SK-N-SH (cell line): ENCODE measurements around the gene ATP1A4. TPM values are rescaled to one million over a fixed set of nuclear protein-coding genes. Genes with fewer than 3 reads are reported as not detected.

Experiments
- CTCF ChIA-PET: fragments of 300-600, 350-600 bp; formaldehyde crosslinking; extraction: SDS; loops from one replicate; lab custom pipeline; 2021; lab: Yijun Ruan, JAX
- POLR2A ChIA-PET: fragments of 350-600 bp; sonication (Branson Sonifier 250); formaldehyde crosslinking; extraction: SDS; loops from one replicate; lab custom pipeline; 2020; ENCODE audit warnings: antibody characterized with exemption, inconsistent platforms; lab: Yijun Ruan, JAX
- DNase-seq: peaks from one replicate; pipeline ENCODE4 v3.0.0; 2012
- H2AFZ ChIP-seq: fragments of 200-600 bp; sonication (generic); 2 replicates; pipeline ENCODE4 v1.8.1; 2016; ENCODE audit warnings: antibody characterized with exemption, mild to moderate bottlenecking, low read depth
- H3F3A ChIP-seq: fragments of 200-600 bp; sonication (generic); replicated peaks from 2 replicates; pipeline ENCODE3; 2016; ENCODE audit warnings: antibody characterized with exemption, mild to moderate bottlenecking; ENCODE audit not compliant: insufficient read depth
- H3K27ac ChIP-seq, 2 experiments: fragments of 200-500 bp in 1 of 2; fragments of 200-600 bp in 1 of 2; sonication (Bioruptor generic) in 1 of 2; sonication (generic), shearing (Covaris generic) in 1 of 2; 2 replicates each; pipeline versions ENCODE4 v1.5.1 to v1.6.1; 2014 to 2016; ENCODE audit warnings: low read depth in 2 of 2, inconsistent platforms in 1 of 2, low read length in 1 of 2, mild to moderate bottlenecking in 1 of 2, mixed read lengths in 1 of 2
- H3K27me3 ChIP-seq: fragments of 200-600 bp; sonication (generic), shearing (Covaris generic); 2 replicates; pipeline ENCODE4 v1.6.1; 2016; ENCODE audit warnings: mixed run types; ENCODE audit not compliant: insufficient read depth
- H3K36me3 ChIP-seq, 2 experiments: fragments of 200-500 bp in 1 of 2; fragments of 200-600 bp in 1 of 2; sonication (Bioruptor generic) in 1 of 2; sonication (generic) in 1 of 2; replicated peaks in 1 of 2; 2 replicates each; pipeline versions ENCODE3 to v1.5.1; 2014 to 2016; ENCODE audit warnings: low read length in 1 of 2, mild to moderate bottlenecking in 1 of 2; ENCODE audit not compliant: insufficient read depth in 2 of 2, control insufficient read depth in 1 of 2
- H3K4me1 ChIP-seq, 2 experiments: fragments of 200-500 bp in 1 of 2; fragments of 200-600 bp in 1 of 2; sonication (Bioruptor generic) in 1 of 2; sonication (generic), shearing (Covaris generic) in 1 of 2; 2 replicates each; pipeline versions ENCODE4 v1.5.1 to v1.6.1; 2014 to 2016; ENCODE audit warnings: low read depth in 1 of 2, low read length in 1 of 2, mixed run types in 1 of 2; ENCODE audit not compliant: insufficient read depth in 2 of 2, control insufficient read depth in 1 of 2
- H3K4me2 ChIP-seq: fragments of 200-600 bp; sonication (generic), shearing (Covaris generic); 2 replicates; pipeline ENCODE4 v1.6.1; 2017; ENCODE audit warnings: mixed run types
- H3K4me3 ChIP-seq, 2 experiments: fragments of 200-500 bp in 1 of 2; fragments of 200-600 bp in 1 of 2; sonication (Bioruptor generic) in 1 of 2; sonication (generic), shearing (Covaris generic) in 1 of 2; 2 replicates each; pipeline versions ENCODE4 v1.5.1 to v1.8.1; 2014 to 2016; ENCODE audit warnings: low read depth in 2 of 2, inconsistent platforms in 1 of 2, low read length in 1 of 2, mild to moderate bottlenecking in 1 of 2, mixed read lengths in 1 of 2, moderate library complexity in 1 of 2
- H3K79me2 ChIP-seq: fragments of 200-600 bp; sonication (generic); 2 replicates; pipeline ENCODE4 v1.8.1; 2017; ENCODE audit warnings: mild to moderate bottlenecking; ENCODE audit not compliant: insufficient read depth
- H3K9ac ChIP-seq: fragments of 200-600 bp; sonication (generic); 2 replicates; pipeline ENCODE4 v1.6.1; 2017; ENCODE audit warnings: mixed run types
- H3K9me2 ChIP-seq: fragments of 200-600 bp; sonication (generic); 2 replicates; pipeline ENCODE4 v1.6.1; 2017; ENCODE audit warnings: mixed run types
- H3K9me3 ChIP-seq: fragments of 200-600 bp; sonication (generic); 2 replicates; pipeline ENCODE4 v1.6.1; 2017; ENCODE audit warnings: mixed run types, mild to moderate bottlenecking, moderate library complexity
- H4K20me1 ChIP-seq: fragments of 200-600 bp; sonication (generic); 2 replicates; pipeline ENCODE4 v1.6.1; 2017; ENCODE audit warnings: mild to moderate bottlenecking, mixed run types; ENCODE audit not compliant: insufficient read depth
- CHD2 ChIP-seq: fragments of 150-350 bp; IDR thresholded peaks from 2 replicates; pipeline ENCODE4 v1.6.1; 2018; ENCODE audit warnings: low read length; ENCODE audit not compliant: partially characterized antibody
- ELF1 ChIP-seq: IDR thresholded peaks from 2 replicates; pipeline ENCODE4 v1.4.0; 2012
- EP300 ChIP-seq, 2 experiments: IDR thresholded peaks; 2 replicates each; pipeline versions ENCODE4 v1.4.0 to v1.6.1; 2012; ENCODE audit warnings: borderline replicate concordance in 1 of 2, low read depth in 1 of 2, low read length in 1 of 2
- FOSL2 ChIP-seq: IDR thresholded peaks from 2 replicates; pipeline ENCODE4 v1.4.0; 2012; ENCODE audit warnings: low read depth, mild to moderate bottlenecking, moderate library complexity, borderline replicate concordance
- FOXM1 ChIP-seq: IDR thresholded peaks from 2 replicates; pipeline ENCODE4 v1.4.0; 2012; ENCODE audit warnings: low read depth, mild to moderate bottlenecking
- GABPA ChIP-seq: IDR thresholded peaks from 2 replicates; pipeline ENCODE4 v1.4.0; 2012; ENCODE audit warnings: low read depth, mild to moderate bottlenecking
- GATA2 ChIP-seq: sonication (generic); formaldehyde crosslinking; IDR thresholded peaks from 2 replicates; pipeline ENCODE4 v1.5.0; 2020; ENCODE audit warnings: mild to moderate bottlenecking, missing genetic modification reagents
- JUND ChIP-seq: IDR thresholded peaks from 2 replicates; pipeline ENCODE4 v1.4.0; 2012
- MAX ChIP-seq: IDR thresholded peaks from 2 replicates; pipeline ENCODE4 v1.4.0; 2012; ENCODE audit warnings: low read depth
- MEF2A ChIP-seq: IDR thresholded peaks from 2 replicates; pipeline ENCODE4 v1.4.0; 2012; ENCODE audit warnings: low read depth, borderline replicate concordance
- MXI1 ChIP-seq: IDR thresholded peaks from 2 replicates; pipeline ENCODE4 v1.6.1; 2012; ENCODE audit warnings: mild to moderate bottlenecking, low read depth, low read length, improper control_type of control experiment
- NFIC ChIP-seq: IDR thresholded peaks from 2 replicates; pipeline ENCODE4 v1.4.0; 2012; ENCODE audit warnings: borderline replicate concordance
- NRF1 ChIP-seq: IDR thresholded peaks from 2 replicates; pipeline ENCODE4 v1.6.1; 2012; ENCODE audit warnings: low read depth, mild to moderate bottlenecking, low read length
- PBX3 ChIP-seq: IDR thresholded peaks from 2 replicates; pipeline ENCODE4; 2012
- POLR2AphosphoS5 ChIP-seq: IDR thresholded peaks from 2 replicates; pipeline ENCODE4 v1.6.1; 2012; ENCODE audit warnings: low read depth, low read length
- RFX5 ChIP-seq: IDR thresholded peaks from 2 replicates; pipeline ENCODE4 v1.6.1; 2012; ENCODE audit warnings: mild to moderate bottlenecking, improper control_type of control experiment, low read length
- RXRA ChIP-seq: IDR thresholded peaks from 2 replicates; pipeline ENCODE4 v1.4.0; 2012; ENCODE audit warnings: low read depth, mild to moderate bottlenecking, borderline replicate concordance
- SMC3 ChIP-seq: IDR thresholded peaks from 2 replicates; pipeline ENCODE4 v1.6.1; 2012; ENCODE audit warnings: low read depth, low read length, improper control_type of control experiment
- TAF1 ChIP-seq: IDR thresholded peaks from 2 replicates; pipeline ENCODE4 v1.6.1; 2012; ENCODE audit warnings: low read depth, mild to moderate bottlenecking, low read length, moderate library complexity, borderline replicate concordance
- TEAD4 ChIP-seq: IDR thresholded peaks from 2 replicates; pipeline ENCODE4 v1.4.0; 2012; ENCODE audit warnings: mild to moderate bottlenecking, borderline replicate concordance; ENCODE audit not compliant: insufficient read depth
- YY1 ChIP-seq: IDR thresholded peaks from 2 replicates; pipeline ENCODE4 v1.4.0; 2012; ENCODE audit warnings: low read depth, mild to moderate bottlenecking
- WGBS: methylation state at CpG from one replicate; pipeline ENCODE4 v1.1.6; 2017; ENCODE audit warnings: low lambda C conversion rate; 5-methylcytosine and 5-hydroxymethylcytosine counted together
- polyA plus RNA-seq, 3 experiments: library from polyadenylated mRNA; depleted of rRNA; stranded (reverse); fragments of >200 nt; gene quantifications; 2 replicates each; pipeline ENCODE4 v1.2.3, GENCODE V29; 2012
- TF ChIP-seq, protein P1 (sequence below): IDR thresholded peaks from 2 replicates; pipeline ENCODE4 v1.4.0; 2012; ENCODE audit warnings: low read depth, borderline replicate concordance
- TF ChIP-seq, protein P2 (sequence below): fragments of 200-600 bp; sonication (generic); IDR thresholded peaks from 2 replicates; pipeline ENCODE4 v1.6.1; 2017; ENCODE audit warnings: antibody characterized with exemption, mild to moderate bottlenecking, moderate library complexity

The ATP1A4 gene
- polyA plus RNA-seq, 1 of the 3 experiments (the other 2 are of a cell fraction): not detected

DNA sequence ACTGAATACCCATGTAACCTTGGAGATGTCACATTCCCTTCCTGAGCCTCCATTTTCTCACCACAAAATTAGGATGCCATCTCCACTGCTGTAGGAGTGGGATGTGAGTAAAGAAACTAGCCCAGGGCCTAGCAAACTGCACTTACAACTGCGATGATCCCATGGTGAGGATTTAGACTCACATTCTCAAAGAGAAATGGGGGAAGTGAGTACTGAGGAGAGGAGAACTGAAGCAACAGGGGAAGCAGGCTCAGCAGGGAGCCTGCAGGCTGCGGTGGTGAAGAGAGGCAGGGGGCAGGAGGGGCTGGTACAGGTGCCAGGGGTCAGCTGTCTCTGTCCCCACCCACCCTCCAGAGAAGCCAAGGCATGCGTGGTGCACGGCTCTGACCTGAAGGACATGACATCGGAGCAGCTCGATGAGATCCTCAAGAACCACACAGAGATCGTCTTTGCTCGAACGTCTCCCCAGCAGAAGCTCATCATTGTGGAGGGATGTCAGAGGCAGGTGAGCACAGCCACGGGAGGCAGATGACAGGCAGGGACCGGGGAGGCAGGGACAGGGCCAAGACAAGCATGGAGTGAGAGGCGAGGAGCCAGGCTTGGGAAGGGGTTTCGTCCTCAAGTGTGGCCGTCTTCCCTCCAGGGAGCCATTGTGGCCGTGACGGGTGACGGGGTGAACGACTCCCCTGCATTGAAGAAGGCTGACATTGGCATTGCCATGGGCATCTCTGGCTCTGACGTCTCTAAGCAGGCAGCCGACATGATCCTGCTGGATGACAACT lies 16.4 kb upstream of the ATP1A4 start:
- DNase-seq: no peak
- Histone ChIP-seq H3K9ac (no peak overlapping the region), H3K4me1 (no peaks in the 10 kb centered on the region), H2AFZ (no peak overlapping the region), H4K20me1 (no peaks in the 10 kb centered on the region), H3K79me2 (no peaks in the 10 kb centered on the region), H3K9me2 (no peaks in the 10 kb centered on the region), H3K4me3 (no peak overlapping the region), H3K27ac (no peak overlapping the region), H3K27me3 (peaks cover 4% of the 10 kb centered on the region; the same call in 1 of the 2 replicates), H3K4me2 (no peak overlapping the region), H3K9me3 (no peaks in the 10 kb centered on the region), H3K36me3 (no peaks in the 10 kb centered on the region), H3F3A (no peaks in the 10 kb centered on the region)
- 54% methylated on average over 20 of the region's 20 CpGs for WGBS
- TF ChIP-seq CHD2 (no peak), TAF1 (no peak), FOSL2 (no peak), POLR2AphosphoS5 (no peak), NFIC (no peak), GATA2 (no peak), SMC3 (no peak), RXRA (no peak), TEAD4 (no peak), MAX (no peak), MXI1 (no peak), JUND (no peak), NRF1 (no peak), EP300 (IDR thresholded peaks at IDR 0.05; ENCODE audit: borderline replicate concordance in 1 of 2, low read depth in 1 of 2, low read length in 1 of 2) (no peak)
- TF ChIP-seq, protein P1, sequence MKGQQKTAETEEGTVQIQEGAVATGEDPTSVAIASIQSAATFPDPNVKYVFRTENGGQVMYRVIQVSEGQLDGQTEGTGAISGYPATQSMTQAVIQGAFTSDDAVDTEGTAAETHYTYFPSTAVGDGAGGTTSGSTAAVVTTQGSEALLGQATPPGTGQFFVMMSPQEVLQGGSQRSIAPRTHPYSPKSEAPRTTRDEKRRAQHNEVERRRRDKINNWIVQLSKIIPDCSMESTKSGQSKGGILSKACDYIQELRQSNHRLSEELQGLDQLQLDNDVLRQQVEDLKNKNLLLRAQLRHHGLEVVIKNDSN: no peak
- CTCF ChIA-PET: interaction anchor here (1.3 kb wide), 1 partner anchor 26 kb away, joined by 3 read pairs; no protein-coding TSS in a partner anchor
- POLR2A ChIA-PET: no interaction called here

- no peaks in the 10 kb centered on the region for H3K4me1 ChIP-seq
- peaks cover 12% of the 10 kb centered on the region; the same call in 1 of the 2 replicates for H3K27me3 ChIP-seq
- no peak overlapping the region for H3K9ac ChIP-seq
- no peak overlapping the region for H3K27ac ChIP-seq
- ChIA-PET CTCF (interaction anchor here (1.3 kb wide), 1 partner anchor 27 kb away, joined by 3 read pairs; no protein-coding TSS in a partner anchor), POLR2A (no interaction called here)
- no peaks in the 10 kb centered on the region for H3K79me2 ChIP-seq
- no peak for TF ChIP-seq MXI1
- TF ChIP-seq, protein P2, sequence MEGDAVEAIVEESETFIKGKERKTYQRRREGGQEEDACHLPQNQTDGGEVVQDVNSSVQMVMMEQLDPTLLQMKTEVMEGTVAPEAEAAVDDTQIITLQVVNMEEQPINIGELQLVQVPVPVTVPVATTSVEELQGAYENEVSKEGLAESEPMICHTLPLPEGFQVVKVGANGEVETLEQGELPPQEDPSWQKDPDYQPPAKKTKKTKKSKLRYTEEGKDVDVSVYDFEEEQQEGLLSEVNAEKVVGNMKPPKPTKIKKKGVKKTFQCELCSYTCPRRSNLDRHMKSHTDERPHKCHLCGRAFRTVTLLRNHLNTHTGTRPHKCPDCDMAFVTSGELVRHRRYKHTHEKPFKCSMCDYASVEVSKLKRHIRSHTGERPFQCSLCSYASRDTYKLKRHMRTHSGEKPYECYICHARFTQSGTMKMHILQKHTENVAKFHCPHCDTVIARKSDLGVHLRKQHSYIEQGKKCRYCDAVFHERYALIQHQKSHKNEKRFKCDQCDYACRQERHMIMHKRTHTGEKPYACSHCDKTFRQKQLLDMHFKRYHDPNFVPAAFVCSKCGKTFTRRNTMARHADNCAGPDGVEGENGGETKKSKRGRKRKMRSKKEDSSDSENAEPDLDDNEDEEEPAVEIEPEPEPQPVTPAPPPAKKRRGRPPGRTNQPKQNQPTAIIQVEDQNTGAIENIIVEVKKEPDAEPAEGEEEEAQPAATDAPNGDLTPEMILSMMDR: no peak
- no peak for TF ChIP-seq PBX3
- TF ChIP-seq FOXM1: no peak
- TF ChIP-seq EP300 (IDR thresholded peaks at IDR 0.05; ENCODE audit: borderline replicate concordance in 1 of 2, low read depth in 1 of 2, low read length in 1 of 2): no peak
- no peak for TF ChIP-seq NFIC
- TF ChIP-seq YY1: no peak
- TF ChIP-seq CHD2: no peak
- no peak for TF ChIP-seq MAX
- TF ChIP-seq RFX5: no peak
- TF ChIP-seq ELF1: no peak
- TF ChIP-seq GABPA: no peak
- TF ChIP-seq MEF2A: no peak
- TF ChIP-seq POLR2AphosphoS5: no peak
- no peak for TF ChIP-seq SMC3
- no peaks in the 10 kb centered on the region for H3F3A ChIP-seq
- WGBS: 72% methylated on average over 22 of the region's 22 CpGs
- H2AFZ ChIP-seq: no peak overlapping the region
- no peak overlapping the region for H3K4me3 ChIP-seq
- H3K36me3 ChIP-seq: no peaks in the 10 kb centered on the region
- no peaks in the 10 kb centered on the region for H3K9me3 ChIP-seq
- DNase-seq: no peak
- no peaks in the 10 kb centered on the region for H3K9me2 ChIP-seq
- H3K4me2 ChIP-seq: no peak overlapping the region
- H4K20me1 ChIP-seq: no peaks in the 10 kb centered on the region
Measured at GRCh38 chr1:160136121-160136925, 15.1 kb upstream of the ATP1A4 start.
